GM23338 (cell line): Measurements from ENCODE around the gene TDP2.

Experiments used
- NANOG ChIP-seq: IDR thresholded peaks from 2 replicates; pipeline ENCODE4 v1.6.1; 2016; ENCODE audit warnings: antibody characterized with exemption, borderline replicate concordance
- STAT1 ChIP-seq: IDR thresholded peaks from one replicate; pipeline ENCODE4 v1.6.1; 2016; ENCODE audit warnings: antibody characterized with exemption; ENCODE audit not compliant: unreplicated experiment
- TF ChIP-seq, protein P1 (sequence below), 2 experiments: fragments of 200-600 bp in 1 of 2; sonication (generic) in 1 of 2; conservative IDR thresholded peaks; 2 replicates each; pipeline versions ENCODE4 v1.5.1 to v1.6.1; 2016 to 2017; ENCODE audit warnings: antibody characterized with exemption in 2 of 2, low read depth in 2 of 2, mild to moderate bottlenecking in 2 of 2, moderate library complexity in 1 of 2

- TF ChIP-seq, protein P1, sequence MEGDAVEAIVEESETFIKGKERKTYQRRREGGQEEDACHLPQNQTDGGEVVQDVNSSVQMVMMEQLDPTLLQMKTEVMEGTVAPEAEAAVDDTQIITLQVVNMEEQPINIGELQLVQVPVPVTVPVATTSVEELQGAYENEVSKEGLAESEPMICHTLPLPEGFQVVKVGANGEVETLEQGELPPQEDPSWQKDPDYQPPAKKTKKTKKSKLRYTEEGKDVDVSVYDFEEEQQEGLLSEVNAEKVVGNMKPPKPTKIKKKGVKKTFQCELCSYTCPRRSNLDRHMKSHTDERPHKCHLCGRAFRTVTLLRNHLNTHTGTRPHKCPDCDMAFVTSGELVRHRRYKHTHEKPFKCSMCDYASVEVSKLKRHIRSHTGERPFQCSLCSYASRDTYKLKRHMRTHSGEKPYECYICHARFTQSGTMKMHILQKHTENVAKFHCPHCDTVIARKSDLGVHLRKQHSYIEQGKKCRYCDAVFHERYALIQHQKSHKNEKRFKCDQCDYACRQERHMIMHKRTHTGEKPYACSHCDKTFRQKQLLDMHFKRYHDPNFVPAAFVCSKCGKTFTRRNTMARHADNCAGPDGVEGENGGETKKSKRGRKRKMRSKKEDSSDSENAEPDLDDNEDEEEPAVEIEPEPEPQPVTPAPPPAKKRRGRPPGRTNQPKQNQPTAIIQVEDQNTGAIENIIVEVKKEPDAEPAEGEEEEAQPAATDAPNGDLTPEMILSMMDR (conservative IDR thresholded peaks at IDR 0.05; ENCODE audit: low read depth in 2 of 2): no peak
- TF ChIP-seq NANOG: no peak
- no peak for TF ChIP-seq STAT1
Measured at GRCh38 chr6:24614043-24614420, 52.7 kb downstream of the TDP2 start.
